K562 (cell line): ENCODE results near the gene MORC4. TPM values are rescaled to one million over a fixed set of nuclear protein-coding genes. Genes with fewer than 3 reads are reported as not detected.

Source experiments
- ATAC-seq: fragments of 200-7000 bp; cut with Tn5 transposase; 3 replicates; pipeline ENCODE4 v1.9.1; 2020; ENCODE audit warnings: moderate library complexity
- BruUV-seq: library from RNA; stranded (reverse); fragments of 400-500 nt; replicated peaks from 2 replicates; lab custom pipeline; 2021; lab: Mats Ljungman, UMichigan
- CTCF ChIA-PET: fragments of 300-600 bp; formaldehyde crosslinking; extraction: SDS; loops from one replicate; lab custom pipeline; 2021; ENCODE audit warnings: low intra/inter-chr PET ratio; lab: Yijun Ruan, JAX
- POLR2A ChIA-PET: fragments of 300-600, 350-650 bp; sonication (Branson Sonifier 250); formaldehyde crosslinking; extraction: SDS; loops from one replicate; lab custom pipeline; 2021; ENCODE audit warnings: antibody characterized with exemption, inconsistent platforms; lab: Yijun Ruan, JAX
- DNase-seq, 4 experiments: peaks; one replicate each; pipeline versions ENCODE4 v3.0.0 to v3.0.0-alpha.2; 2011 to 2018; ENCODE audit warnings: low spot score in 3 of 4, mixed read lengths in 3 of 4; ENCODE audit errors: extremely low read depth in 1 of 4
- FAIRE-seq: peaks from 2 replicates; lab custom pipeline; 2011; peaks lifted over from hg19 to GRCh38; lab: Jason Lieb, UNC
- H2AFZ ChIP-seq: 2 replicates; pipeline ENCODE4 v1.6.0; 2011; ENCODE audit warnings: low read depth, low read length, control low read depth, inconsistent platforms
- H3K27ac ChIP-seq: fragments of 200-600 bp; 3 replicates; pipeline ENCODE4 v1.8.0; 2011; ENCODE audit warnings: low read depth, mild to moderate bottlenecking, control low read depth, inconsistent platforms, low read length, moderate library complexity, mixed read lengths; ENCODE audit errors: extremely low read depth
- H3K27me3 ChIP-seq, 2 experiments: fragments of 300-600 bp in 1 of 2; 2 replicates in 1 of 2; 3 replicates in 1 of 2; pipeline versions ENCODE4 v1.6.0 to v1.8.0; 2011; ENCODE audit warnings: inconsistent platforms in 2 of 2, low read length in 2 of 2, mild to moderate bottlenecking in 1 of 2, mixed read lengths in 1 of 2, moderate library complexity in 1 of 2; ENCODE audit not compliant: control insufficient read depth in 2 of 2, insufficient read depth in 2 of 2
- H3K36me3 ChIP-seq: fragments of 300-600 bp; 3 replicates; pipeline ENCODE4 v1.8.0; 2011; ENCODE audit warnings: mild to moderate bottlenecking, low read length, inconsistent platforms; ENCODE audit not compliant: control insufficient read depth, insufficient read depth
- H3K4me1 ChIP-seq, 2 experiments: fragments of 200-600 bp in 1 of 2; replicated peaks in 1 of 2; 2 replicates in 1 of 2; 3 replicates in 1 of 2; pipeline versions ENCODE4 v1.5.1 to v1.8.0; 2011; ENCODE audit warnings: inconsistent platforms in 2 of 2, low read length in 2 of 2, mild to moderate bottlenecking in 1 of 2, mixed read lengths in 1 of 2, moderate library complexity in 1 of 2; ENCODE audit not compliant: control insufficient read depth in 2 of 2, insufficient read depth in 2 of 2
- H3K4me2 ChIP-seq: 2 replicates; pipeline ENCODE4 v1.6.1; 2011; ENCODE audit warnings: low read length, control low read depth, inconsistent platforms, mixed read lengths; ENCODE audit not compliant: insufficient read depth
- H3K4me3 ChIP-seq: fragments of 200-600 bp; sonication (generic), shearing (Covaris generic); 2 replicates; pipeline ENCODE4 v1.5.1; 2016; ENCODE audit warnings: control low read depth, inconsistent platforms
- H3K79me2 ChIP-seq: fragments of 200-600 bp; 3 replicates; pipeline ENCODE4 v1.8.0; 2011; ENCODE audit warnings: low read length, inconsistent platforms; ENCODE audit not compliant: control insufficient read depth, insufficient read depth
- H3K9ac ChIP-seq, 2 experiments: 2 replicates each; pipeline versions ENCODE4 v1.6.0 to v1.6.1; 2011; ENCODE audit warnings: low read depth in 2 of 2, low read length in 2 of 2, control low read depth in 1 of 2, inconsistent platforms in 1 of 2, mild to moderate bottlenecking in 1 of 2, mixed read lengths in 1 of 2; ENCODE audit not compliant: insufficient read depth in 1 of 2
- H3K9me1 ChIP-seq: one replicate; pipeline ENCODE4 v1.6.0; 2011; ENCODE audit warnings: inconsistent platforms, mild to moderate bottlenecking, low read length, moderate library complexity; ENCODE audit not compliant: control insufficient read depth, insufficient read depth
- H3K9me3 ChIP-seq: replicated peaks from 2 replicates; pipeline ENCODE4 v1.5.1; 2011; ENCODE audit warnings: low read depth, low read length, inconsistent platforms; ENCODE audit not compliant: control insufficient read depth, insufficient read depth
- H4K20me1 ChIP-seq: replicated peaks from 2 replicates; pipeline ENCODE4 v1.6.1; 2011; ENCODE audit warnings: low read length, inconsistent platforms, mixed read lengths; ENCODE audit not compliant: control insufficient read depth, insufficient read depth
- CEBPB ChIP-seq: fragments of 450-650 bp; IDR thresholded peaks from 2 replicates; pipeline ENCODE4 v1.6.1; 2016; ENCODE audit warnings: missing genetic modification characterization, missing compliant biosample characterization
- CEBPG ChIP-seq, 3 experiments: fragments of 200-800 bp in 1 of 3; sonication (Bioruptor generic) in 1 of 3; sonication (generic) in 1 of 3; formaldehyde crosslinking in 1 of 3; IDR thresholded peaks in 2 of 3; conservative IDR thresholded peaks in 1 of 3; 2 replicates each; pipeline versions ENCODE4 v1.6.1 to v1.8.0; 2016 to 2022; ENCODE audit warnings: missing compliant biosample characterization in 2 of 3, missing genetic modification characterization in 2 of 3, mild to moderate bottlenecking in 1 of 3, missing genetic modification reagents in 1 of 3
- FOXA3 ChIP-seq, 2 experiments: fragments of 450-650 bp in 1 of 2; sonication (generic) in 1 of 2; formaldehyde crosslinking; IDR thresholded peaks in 1 of 2; conservative IDR thresholded peaks in 1 of 2; 2 replicates each; pipeline versions ENCODE4 v1.4.0 to v1.8.0; 2020 to 2022; ENCODE audit warnings: mild to moderate bottlenecking in 2 of 2, missing genetic modification reagents in 1 of 2
- LARP7 ChIP-seq: fragments of 450-650 bp; IDR thresholded peaks from 2 replicates; pipeline ENCODE4 v1.6.1; 2016
- MAFK ChIP-seq: IDR thresholded peaks from 2 replicates; pipeline ENCODE4 v1.6.1; 2011; ENCODE audit warnings: low read length, improper control_type of control experiment
- NFATC3 ChIP-seq: fragments of 450-650 bp; IDR thresholded peaks from 2 replicates; pipeline ENCODE4 v1.6.1; 2017; ENCODE audit warnings: mild to moderate bottlenecking
- NFRKB ChIP-seq: fragments of 450-650 bp; IDR thresholded peaks from 2 replicates; pipeline ENCODE4 v1.6.1; 2016; ENCODE audit warnings: low read depth
- NRF1 ChIP-seq, 2 experiments: fragments of 450-650 bp; IDR thresholded peaks in 1 of 2; conservative IDR thresholded peaks in 1 of 2; 2 replicates each; pipeline ENCODE4 v1.6.1; 2014; ENCODE audit warnings: mild to moderate bottlenecking in 2 of 2
- PHB2 ChIP-seq: fragments of 450-650 bp; IDR thresholded peaks from 2 replicates; pipeline ENCODE4 v1.6.1; 2017; ENCODE audit warnings: low read depth
- RAD51 ChIP-seq: fragments of 450-650 bp; IDR thresholded peaks from 2 replicates; pipeline ENCODE4 v1.7.1; 2016; ENCODE audit warnings: low read depth, mild to moderate bottlenecking, borderline replicate concordance
- SREBF2 ChIP-seq: sonication (generic); formaldehyde crosslinking; IDR thresholded peaks from 2 replicates; pipeline ENCODE4 v1.4.0; 2020; ENCODE audit warnings: mild to moderate bottlenecking, missing genetic modification reagents
- ZC3H8 ChIP-seq: fragments of 450-650 bp; IDR thresholded peaks from 2 replicates; pipeline ENCODE4 v1.6.1; 2017
- ZNF311 ChIP-seq: fragments of 250-450 bp; sonication (Bioruptor Pico); IDR thresholded peaks from 2 replicates; pipeline ENCODE4 v1.4.0; 2020; ENCODE audit warnings: mild to moderate bottlenecking, moderate library complexity
- WGBS: fragments of 100-300 bp; shearing (Covaris generic); methylation state at CpG from one replicate; pipeline ENCODE4 v1.1.6; 2016; ENCODE audit warnings: low coverage, mixed read lengths; ENCODE audit not compliant: insufficient coverage; ENCODE audit errors: missing lambda C conversion rate; 5-methylcytosine and 5-hydroxymethylcytosine counted together
- in situ Hi-C: fragments of 300-500 bp; cut with MboI; formaldehyde crosslinking; loops from 4 replicates; pipeline ENCODE4 v1.15.0; 2018; ENCODE audit warnings: inconsistent platforms, mixed read lengths
- intact Hi-C: fragments of 100-400 bp; cut with micrococcal nuclease; formaldehyde crosslinking; loops from 2 replicates; pipeline ENCODE4 v1.14.2; 2022
- polyA plus RNA-seq, 8 experiments: library from polyadenylated mRNA; depleted of rRNA in 4 of 8; stranded (reverse) in 5 of 8; unstranded in 3 of 8; fragments of >200 nt; fragmentation: Nextera tagmentation in 2 of 8; fragmentation: Illumina TruSeq in 1 of 8; extraction: Ambion mirVana in 2 of 8; extraction: Trizol in 1 of 8; gene quantifications; 2 replicates each; pipeline versions ENCODE4 v1.2.1 to v1.2.3, GENCODE V29; 2011 to 2014; ENCODE audit warnings: inconsistent platforms in 1 of 8, missing spikeins in 1 of 8
- total RNA-seq, 7 experiments: library from RNA; depleted of rRNA in 6 of 7; stranded (reverse); fragments of >200 nt in 6 of 7; fragmentation: Illumina TruSeq in 2 of 7; extraction: Trizol in 2 of 7; gene quantifications; 2 replicates each; pipeline versions ENCODE4 v1.2.1 to v1.2.3, GENCODE V29; 2011 to 2021; ENCODE audit warnings: low replicate concordance in 1 of 7
- TF ChIP-seq, protein P1 (sequence below): fragments of 450-650 bp; IDR thresholded peaks from 2 replicates; pipeline ENCODE4 v1.6.1; 2016; ENCODE audit warnings: low read depth, mild to moderate bottlenecking, moderate library complexity
- TF ChIP-seq, protein P2 (sequence below): fragments of 250-450 bp; sonication (Bioruptor Pico); IDR thresholded peaks from 2 replicates; pipeline ENCODE4 v1.9.0; 2021; ENCODE audit warnings: mild to moderate bottlenecking

The MORC4 gene
- total and polyA plus RNA-seq, 9 of the 15 experiments (the other 6 are each of a cell fraction or from before 2014, with no cell fraction given) = 0.04 to 0.53 (median 0.18) TPM

DNA sequence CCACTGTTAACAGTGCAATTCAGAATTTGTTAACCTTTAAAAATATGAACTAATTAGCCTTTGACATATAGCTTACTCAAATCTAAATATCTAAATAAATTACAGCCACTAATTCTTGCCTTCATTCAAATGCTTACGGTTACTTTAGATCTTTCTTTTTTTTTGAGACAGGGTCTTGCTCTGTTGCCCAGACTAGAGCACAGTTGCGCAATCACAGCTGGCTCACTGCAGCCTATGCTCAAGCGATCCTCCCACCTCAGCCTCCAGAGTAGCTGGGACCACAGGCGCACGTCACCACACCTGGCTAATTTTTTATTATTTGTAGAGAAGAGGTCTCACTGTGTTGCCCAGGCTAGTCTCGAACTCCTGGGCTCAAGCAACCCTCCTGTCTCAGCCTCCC is 48.8 kb downstream of the MORC4 start:
- Histone ChIP-seq H3K27me3 (no peaks in the 10 kb centered on the region), H3K27ac (no peak overlapping the region), H3K36me3 (no peaks in the 10 kb centered on the region), H3K9me3 (no peaks in the 10 kb centered on the region), H2AFZ (no peak overlapping the region), H3K9ac (no peak overlapping the region), H3K79me2 (no peaks in the 10 kb centered on the region), H3K9me1 (no peaks in the 10 kb centered on the region), H3K4me1 (no peaks in the 10 kb centered on the region), H4K20me1 (no peaks in the 10 kb centered on the region), H3K4me3 (no peak overlapping the region), H3K4me2 (no peak overlapping the region)
- POLR2A ChIA-PET = interaction anchor here (0.6 kb wide), 1 partner anchor 692 kb away, joined by 3 read pairs; no protein-coding TSS in a partner anchor
- ATAC-seq = no peak
- intact Hi-C loops (no loop called here), in situ Hi-C loops (no loop called here)
- no peak for DNase-seq
- 5% methylated on average over 6 of the region's 6 CpGs for WGBS
- FAIRE-seq = no peak
- no peak for TF ChIP-seq CEBPG (CRISPR knock-in tag; IDR thresholded peaks at IDR 0.05)
- peak in 1 of 2 experiments; percentile 76; a peak in 2 of 4 replicates for TF ChIP-seq CEBPG (tag; conservative IDR thresholded peaks at IDR 0.05 in 1 of 2, IDR thresholded peaks at IDR 0.05 in 1 of 2)
- no peak for TF ChIP-seq MAFK
- TF ChIP-seq CEBPB (tag) = peak; percentile 52; the same call in 1 of the 2 replicates
- CTCF ChIA-PET = no interaction called here
- BruUV-seq = no TSS peak

DNA sequence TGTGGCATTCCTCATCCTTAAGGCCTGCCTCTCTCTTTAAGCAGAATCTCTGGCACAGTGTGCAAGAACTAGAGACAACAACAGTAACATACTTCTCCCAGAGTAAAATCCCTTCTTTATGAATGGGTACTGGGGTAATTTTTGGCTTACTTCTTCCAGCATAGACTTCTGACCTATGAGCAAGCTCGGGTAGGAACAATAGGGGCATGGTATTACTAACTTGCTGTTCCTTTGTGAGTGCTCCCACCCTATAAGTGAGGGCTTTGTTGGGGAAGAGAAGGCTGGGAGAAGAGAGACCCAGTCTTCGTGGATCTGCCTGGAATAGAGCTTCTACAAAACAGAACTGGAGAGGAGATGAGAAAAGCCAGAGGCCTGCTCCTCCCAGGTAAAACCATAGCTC is 49.6 kb downstream of the MORC4 start:
- 0% methylated on average over 2 of the region's 2 CpGs for WGBS
- H3K4me1 ChIP-seq = no peaks in the 10 kb centered on the region
- H3K9me1 ChIP-seq = no peaks in the 10 kb centered on the region
- no peak overlapping the region for H3K9ac ChIP-seq
- intact Hi-C loops = no loop called here
- no peaks in the 10 kb centered on the region for H3K36me3 ChIP-seq
- TF ChIP-seq, protein P1, sequence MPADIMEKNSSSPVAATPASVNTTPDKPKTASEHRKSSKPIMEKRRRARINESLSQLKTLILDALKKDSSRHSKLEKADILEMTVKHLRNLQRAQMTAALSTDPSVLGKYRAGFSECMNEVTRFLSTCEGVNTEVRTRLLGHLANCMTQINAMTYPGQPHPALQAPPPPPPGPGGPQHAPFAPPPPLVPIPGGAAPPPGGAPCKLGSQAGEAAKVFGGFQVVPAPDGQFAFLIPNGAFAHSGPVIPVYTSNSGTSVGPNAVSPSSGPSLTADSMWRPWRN = no peak
- TF ChIP-seq FOXA3 (CRISPR knock-in tag; conservative IDR thresholded peaks at IDR 0.05 in 1 of 2, IDR thresholded peaks at IDR 0.05 in 1 of 2) (no peak), SREBF2 (CRISPR knock-in tag) (no peak), NRF1 (conservative IDR thresholded peaks at IDR 0.05 in 1 of 2, IDR thresholded peaks at IDR 0.05 in 1 of 2) (no peak), ZC3H8 (no peak), RAD51 (no peak), NFRKB (no peak), LARP7 (no peak), ZNF311 (CRISPR knock-in tag) (no peak), NFATC3 (no peak), PHB2 (no peak)
- TF ChIP-seq, protein P2, sequence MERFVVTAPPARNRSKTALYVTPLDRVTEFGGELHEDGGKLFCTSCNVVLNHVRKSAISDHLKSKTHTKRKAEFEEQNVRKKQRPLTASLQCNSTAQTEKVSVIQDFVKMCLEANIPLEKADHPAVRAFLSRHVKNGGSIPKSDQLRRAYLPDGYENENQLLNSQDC = no peak
- no peak overlapping the region for H2AFZ ChIP-seq
- no peak for FAIRE-seq
- no peak overlapping the region for H3K27ac ChIP-seq
- no peaks in the 10 kb centered on the region for H3K9me3 ChIP-seq
- ChIA-PET CTCF (interaction anchor here (0.6 kb wide), 1 partner anchor 909 kb away, joined by 3 read pairs; no protein-coding TSS in a partner anchor), POLR2A (no interaction called here)
- H3K4me3 ChIP-seq = no peak overlapping the region
- no TSS peak for BruUV-seq
- DNase-seq = no peak
- ATAC-seq = no peak
- H3K4me2 ChIP-seq = no peak overlapping the region
- no peaks in the 10 kb centered on the region for H3K27me3 ChIP-seq
- in situ Hi-C loops = no loop called here
- H3K79me2 ChIP-seq = no peaks in the 10 kb centered on the region
- no peaks in the 10 kb centered on the region for H4K20me1 ChIP-seq
